SK-N-MC (cell line): ENCODE measurements around the gene ROGDI.

ENCODE experiments used
- DNase-seq: peaks from one replicate; pipeline ENCODE4 v3.0.0-alpha.2; 2011; ENCODE audit warnings: low read depth, low spot score
- H3K27ac ChIP-seq: fragments of 200-600 bp; sonication (generic); 2 replicates; pipeline ENCODE4 v1.5.1; 2016; ENCODE audit warnings: mixed run types
- H3K36me3 ChIP-seq: fragments of 200-600 bp; sonication (generic); 2 replicates; pipeline ENCODE4 v1.6.1; 2017; ENCODE audit warnings: antibody characterized with exemption, low read length, mixed read lengths; ENCODE audit not compliant: insufficient read depth
- H3K4me3 ChIP-seq: fragments of 200-600 bp; sonication (generic); 2 replicates; pipeline ENCODE4 v1.5.1; 2016
- H3K9ac ChIP-seq: fragments of 200-600 bp; sonication (generic); 2 replicates; pipeline ENCODE4 v1.8.0; 2017; ENCODE audit warnings: mixed run types, mixed read lengths; ENCODE audit not compliant: insufficient read length
- H3K9me3 ChIP-seq: fragments of 200-600 bp; sonication (generic); 2 replicates; pipeline ENCODE4 v1.6.1; 2017; ENCODE audit warnings: low read depth, mild to moderate bottlenecking, antibody characterized with exemption, low read length, moderate library complexity, mixed read lengths
- EZH2 ChIP-seq: fragments of 200-600 bp; sonication (generic); IDR thresholded peaks from one replicate; pipeline ENCODE4 v1.6.1; 2017; ENCODE audit warnings: antibody characterized with exemption
- FOXP2 ChIP-seq: optimal IDR thresholded peaks from 2 replicates; pipeline ENCODE3; 2011; ENCODE audit warnings: mild to moderate bottlenecking, moderate library complexity; ENCODE audit not compliant: insufficient read depth; ENCODE audit errors: extremely low read length, control extremely low read depth
- POLR2AphosphoS5 ChIP-seq: IDR thresholded peaks from 2 replicates; pipeline ENCODE4 v1.6.1; 2012; ENCODE audit warnings: mild to moderate bottlenecking, low read depth, low read length, borderline replicate concordance

The ROGDI gene

GRCh38 chr16:4778050-4778392 is 24.4 kb downstream of the ROGDI start:
- no peaks in the 10 kb centered on the region for H3K36me3 ChIP-seq
- H3K9ac ChIP-seq, result no peak overlapping the region
- no peak overlapping the region for H3K27ac ChIP-seq
- H3K4me3 ChIP-seq, result no peak overlapping the region
- no peak for TF ChIP-seq POLR2AphosphoS5
- no peak for TF ChIP-seq EZH2
- no peak for TF ChIP-seq FOXP2
- no peaks in the 10 kb centered on the region for H3K9me3 ChIP-seq
- DNase-seq, result no peak

GRCh38 chr16:4777339-4778049 is 24.9 kb downstream of the ROGDI start:
- H3K27ac ChIP-seq, result no peak overlapping the region
- H3K36me3 ChIP-seq, result no peaks in the 10 kb centered on the region
- no peaks in the 10 kb centered on the region for H3K9me3 ChIP-seq
- DNase-seq, result no peak
- H3K4me3 ChIP-seq, result no peak overlapping the region
- H3K9ac ChIP-seq, result no peak overlapping the region
- no peak for TF ChIP-seq FOXP2

- no peak for DNase-seq
- TF ChIP-seq POLR2AphosphoS5 (no peak), EZH2 (no peak), FOXP2 (no peak)
- Histone ChIP-seq H3K9me3 (no peaks in the 10 kb centered on the region), H3K4me3 (no peak overlapping the region), H3K27ac (no peak overlapping the region), H3K36me3 (no peaks in the 10 kb centered on the region), H3K9ac (no peak overlapping the region)
Observed at GRCh38 chr16:4776141-4776705, 26.2 kb downstream of the ROGDI start.

GRCh38 chr16:4775005-4775404 is 27.4 kb downstream of the ROGDI start:
- TF ChIP-seq EZH2, result no peak
- no peak for TF ChIP-seq FOXP2
- no peak for DNase-seq
- H3K9ac ChIP-seq, result no peak overlapping the region

GRCh38 chr16:4772351-4772750 is 30.1 kb downstream of the ROGDI start:
- H3K4me3 ChIP-seq, result no peak overlapping the region
- H3K9me3 ChIP-seq, result no peaks in the 10 kb centered on the region
- no peak overlapping the region for H3K27ac ChIP-seq
- no peak overlapping the region for H3K9ac ChIP-seq
- no peaks in the 10 kb centered on the region for H3K36me3 ChIP-seq
- DNase-seq, result no peak
- TF ChIP-seq EZH2, result no peak

More at GRCh38 chr16:4775005-4775404, 27.4 kb downstream of the ROGDI start:
- H3K9me3 ChIP-seq, result no peaks in the 10 kb centered on the region
- no peak overlapping the region for H3K4me3 ChIP-seq
- H3K27ac ChIP-seq, result no peak overlapping the region
- H3K36me3 ChIP-seq, result no peaks in the 10 kb centered on the region

- Histone ChIP-seq H3K4me3 (no peak overlapping the region), H3K9ac (no peak overlapping the region), H3K36me3 (no peaks in the 10 kb centered on the region), H3K27ac (no peak overlapping the region), H3K9me3 (no peaks in the 10 kb centered on the region)
- no peak for DNase-seq
- no peak for TF ChIP-seq POLR2AphosphoS5
- no peak for TF ChIP-seq FOXP2
- no peak for TF ChIP-seq EZH2
Observed at GRCh38 chr16:4771646-4772045, 30.8 kb downstream of the ROGDI start.

GRCh38 chr16:4769306-4769638 is 33.2 kb downstream of the ROGDI start:
- Histone ChIP-seq H3K9me3 (no peaks in the 10 kb centered on the region), H3K9ac (peak overlapping the region; percentile 60), H3K36me3 (peaks cover 6% of the 10 kb centered on the region; the same call in 1 of the 2 replicates), H3K4me3 (peak overlapping the region; percentile 82), H3K27ac (no peak overlapping the region)
- DNase-seq, result no peak
- TF ChIP-seq EZH2 (no peak), FOXP2 (no peak), POLR2AphosphoS5 (no peak)

- peak; percentile 76 for DNase-seq
- Histone ChIP-seq H3K27ac (peak overlapping the region; percentile 78), H3K36me3 (peaks cover 9% of the 10 kb centered on the region; the same call in 1 of the 2 replicates), H3K4me3 (peak overlapping the region; percentile 82), H3K9ac (peak overlapping the region; percentile 78), H3K9me3 (no peaks in the 10 kb centered on the region)
- TF ChIP-seq POLR2AphosphoS5, result peak; percentile 90
- peak; percentile 89 for TF ChIP-seq FOXP2
- no peak for TF ChIP-seq EZH2
Observed at GRCh38 chr16:4768549-4769305, 33.7 kb downstream of the ROGDI start.

- Histone ChIP-seq H3K9me3 (no peaks in the 10 kb centered on the region), H3K4me3 (peak overlapping the region; percentile 82), H3K9ac (peak overlapping the region; percentile 78), H3K36me3 (peaks cover 13% of the 10 kb centered on the region; the same call in 1 of the 2 replicates), H3K27ac (peak overlapping the region; percentile 78)
- DNase-seq, result no peak
- no peak for TF ChIP-seq EZH2
- no peak for TF ChIP-seq FOXP2
- TF ChIP-seq POLR2AphosphoS5, result no peak
Observed at GRCh38 chr16:4767872-4768548, 34.4 kb downstream of the ROGDI start.
